Choroid plexus epithelial cell (primary cell): ENCODE data around the gene RAB31.
"Not testable (repeated sequence)": the region's sequence is repeated elsewhere in the genome, so short reads cannot be mapped to it uniquely, and the experiment has no call there.

ENCODE experiments used
- DNase-seq: peaks from one replicate; pipeline ENCODE4 v3.0.0-alpha.2; 2010; ENCODE audit warnings: low read depth
- H3K4me3 ChIP-seq: 2 replicates; pipeline ENCODE4 v1.5.1; 2011; ENCODE audit warnings: low read depth, mild to moderate bottlenecking, control low read depth, low read length, moderate library complexity
- TF ChIP-seq, protein P1 (sequence below): conservative IDR thresholded peaks from 2 replicates; pipeline ENCODE4 v1.5.1; 2011; ENCODE audit warnings: low read depth, mild to moderate bottlenecking, control low read depth, inconsistent platforms, low read length, moderate library complexity

Gene RAB31

GRCh38 chr18:9852266-9853081 is 144.4 kb downstream of the RAB31 start:
- no peak for DNase-seq
- no peak overlapping the region for H3K4me3 ChIP-seq
- TF ChIP-seq, protein P1, sequence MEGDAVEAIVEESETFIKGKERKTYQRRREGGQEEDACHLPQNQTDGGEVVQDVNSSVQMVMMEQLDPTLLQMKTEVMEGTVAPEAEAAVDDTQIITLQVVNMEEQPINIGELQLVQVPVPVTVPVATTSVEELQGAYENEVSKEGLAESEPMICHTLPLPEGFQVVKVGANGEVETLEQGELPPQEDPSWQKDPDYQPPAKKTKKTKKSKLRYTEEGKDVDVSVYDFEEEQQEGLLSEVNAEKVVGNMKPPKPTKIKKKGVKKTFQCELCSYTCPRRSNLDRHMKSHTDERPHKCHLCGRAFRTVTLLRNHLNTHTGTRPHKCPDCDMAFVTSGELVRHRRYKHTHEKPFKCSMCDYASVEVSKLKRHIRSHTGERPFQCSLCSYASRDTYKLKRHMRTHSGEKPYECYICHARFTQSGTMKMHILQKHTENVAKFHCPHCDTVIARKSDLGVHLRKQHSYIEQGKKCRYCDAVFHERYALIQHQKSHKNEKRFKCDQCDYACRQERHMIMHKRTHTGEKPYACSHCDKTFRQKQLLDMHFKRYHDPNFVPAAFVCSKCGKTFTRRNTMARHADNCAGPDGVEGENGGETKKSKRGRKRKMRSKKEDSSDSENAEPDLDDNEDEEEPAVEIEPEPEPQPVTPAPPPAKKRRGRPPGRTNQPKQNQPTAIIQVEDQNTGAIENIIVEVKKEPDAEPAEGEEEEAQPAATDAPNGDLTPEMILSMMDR = no peak

DNA sequence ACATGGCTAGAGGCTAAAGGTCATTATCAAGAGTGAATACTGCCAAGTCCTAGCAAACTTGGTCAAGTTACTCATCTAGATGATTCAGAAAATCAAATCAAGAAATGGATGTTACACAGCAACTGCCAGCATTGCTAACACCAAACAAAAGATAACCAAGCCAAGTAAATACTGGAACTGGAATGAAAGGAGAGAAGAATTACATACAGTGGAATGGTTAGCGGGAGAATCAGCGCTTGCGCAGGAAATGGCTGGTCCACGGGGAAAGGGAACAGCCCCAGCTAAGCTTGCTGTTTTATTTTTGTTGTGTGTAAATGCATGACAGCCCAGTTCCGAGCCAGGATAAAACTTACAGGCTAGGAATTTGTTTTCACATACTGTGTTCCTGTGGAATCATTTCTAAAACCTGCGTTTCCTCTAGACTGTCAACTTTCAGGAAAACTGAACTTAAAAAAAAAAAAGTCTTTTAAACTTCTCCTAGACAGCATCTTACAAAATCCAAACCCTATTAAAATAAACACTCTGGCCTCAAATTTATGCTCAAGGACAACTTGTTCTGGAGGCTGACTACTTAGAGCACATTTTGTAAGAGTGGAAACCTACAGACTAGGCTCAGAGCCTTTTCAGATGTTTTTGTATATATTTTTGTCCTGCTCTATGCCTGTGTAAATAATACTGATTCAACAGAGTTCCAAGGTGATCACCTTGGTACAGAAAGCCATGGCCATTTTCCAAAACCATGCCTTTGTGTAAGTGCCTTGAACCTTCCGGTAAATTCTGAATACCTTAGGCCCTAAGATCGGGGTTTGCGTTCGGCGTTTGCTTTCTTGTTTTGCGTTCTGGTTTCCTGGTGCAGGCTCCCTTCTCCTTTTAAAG is 146.9 kb downstream of the RAB31 start:
- peak; percentile 94 for DNase-seq
- H3K4me3 ChIP-seq = no peak overlapping the region
- TF ChIP-seq, protein P1 = no peak

DNA sequence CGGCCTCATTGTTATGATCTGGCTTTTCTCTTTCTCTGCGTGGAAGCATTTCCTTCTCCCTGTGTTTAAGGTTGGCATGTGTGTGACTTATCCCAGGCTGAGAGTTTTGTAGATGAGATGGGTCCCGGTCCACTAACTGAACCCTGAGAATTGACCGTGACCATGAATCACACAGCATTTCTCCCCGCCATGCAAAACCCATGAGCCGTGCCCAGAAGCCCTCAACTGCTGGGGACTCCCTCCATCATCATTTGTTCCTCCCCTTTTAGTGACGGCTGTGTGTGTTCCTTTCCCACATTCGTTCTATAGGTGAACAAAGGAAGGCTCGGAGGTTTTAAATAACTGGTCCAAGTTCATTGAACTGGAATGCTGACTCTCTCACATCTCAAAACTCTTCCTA is 147.6 kb downstream of the RAB31 start:
- TF ChIP-seq, protein P1 = no peak
- no peak overlapping the region for H3K4me3 ChIP-seq
- DNase-seq = no peak

DNA sequence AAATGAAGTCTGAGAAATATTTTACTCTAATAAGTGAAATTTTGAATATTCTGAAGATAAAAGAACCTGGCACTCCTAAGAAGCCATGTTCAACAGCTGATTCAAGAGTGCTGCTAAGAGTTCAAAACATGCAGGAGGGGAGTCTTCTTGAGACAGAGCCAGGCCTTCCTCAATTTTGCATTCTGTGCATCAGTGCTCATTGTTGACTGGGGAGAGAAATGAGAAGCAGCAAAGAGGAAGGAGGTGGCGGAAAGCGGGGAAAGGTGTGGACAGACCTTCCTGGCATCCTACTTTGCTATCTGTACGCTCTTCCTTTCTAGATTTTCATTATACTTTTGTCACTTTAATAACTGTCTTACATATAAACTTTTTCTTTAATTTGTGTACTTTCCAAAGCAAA is 148.0 kb downstream of the RAB31 start:
- TF ChIP-seq, protein P1 = no peak
- H3K4me3 ChIP-seq = no peak overlapping the region
- no peak for DNase-seq

- H3K4me3 ChIP-seq, DNase-seq: not testable (repeated sequence)
Observed at GRCh38 chr18:9857479-9857998, 149.4 kb downstream of the RAB31 start.

DNA sequence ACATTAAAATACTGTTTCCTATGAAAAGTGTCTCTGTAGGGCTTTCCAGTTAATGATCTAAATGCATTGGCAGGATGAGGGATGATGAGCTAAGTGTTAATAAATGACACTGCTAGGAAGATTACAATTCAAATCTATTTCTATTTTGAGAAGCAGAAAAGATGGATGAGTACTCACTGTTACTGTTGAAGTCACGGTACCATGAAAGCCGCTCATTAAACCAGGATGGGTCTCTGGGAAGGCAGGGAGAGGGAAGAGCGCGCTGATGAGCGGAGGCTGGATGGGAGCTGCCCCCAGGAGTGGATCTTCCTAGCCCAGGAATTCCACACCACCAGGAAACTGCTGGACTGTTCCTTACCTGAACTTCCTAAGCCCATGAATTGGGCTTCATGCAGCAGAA is 150.5 kb downstream of the RAB31 start:
- no peak for DNase-seq
- TF ChIP-seq, protein P1 = no peak
- H3K4me3 ChIP-seq = no peak overlapping the region

GRCh38 chr18:9859232-9859631 is 151.1 kb downstream of the RAB31 start:
- TF ChIP-seq, protein P1 = no peak
- DNase-seq = no peak

More at GRCh38 chr18:9859232-9859631, 151.1 kb downstream of the RAB31 start:
- no peak overlapping the region for H3K4me3 ChIP-seq
